ENCODE data around the gene CFAP74. TPM values are rescaled to one million over a fixed set of nuclear protein-coding genes. Genes with fewer than 3 reads are reported as not detected.

Gene CFAP74
- polyA plus RNA-seq, 1 donor from 2014 or later, result 0.22 TPM

GRCh38 chr1:1914971-1915692 lies 88.5 kb downstream of the CFAP74 start, which contains the start of gene CALML6:
Gene CALML6 (plus strand): TSS chr1:1915260. CDS start chr1:1915281, 21 bp downstream.
- Histone ChIP-seq H3K9me3 (ENCODE audit: low read length) (no peaks in the 10 kb centered on the region), H3K79me2 (replicated peaks; ENCODE audit: insufficient read depth, low read length) (no peaks in the 10 kb centered on the region), H3K27me3 (ENCODE audit: insufficient read depth, low read depth, low read length) (peaks cover 11% of the 10 kb centered on the region), H3F3A (ENCODE audit: insufficient read depth, low read length, poor library complexity, severe bottlenecking) (no peaks in the 10 kb centered on the region), H3K9me2 (ENCODE audit: insufficient read depth, low read length) (no peaks in the 10 kb centered on the region), H2AFZ (ENCODE audit: low read depth, low read length) (no peak within 1 kb of the TSS), H3K27ac (ENCODE audit: low read length) (no peak within 1 kb of the TSS), H3K36me3 (ENCODE audit: insufficient read depth, low read length) (no peaks in the 10 kb centered on the region), H3K9ac (ENCODE audit: low read length) (no peak within 1 kb of the TSS), H4K20me1 (ENCODE audit: insufficient read depth) (no peaks in the 10 kb centered on the region), H3K4me2 (ENCODE audit: low read length) (no peak within 1 kb of the TSS), H3K4me3 (ENCODE audit: low read length) (no peak within 1 kb of the TSS)
- TF ChIP-seq REST (IDR thresholded peaks at IDR 0.05; ENCODE audit: borderline replicate concordance), result no peak
- no peak for TF ChIP-seq POLR2AphosphoS5 (IDR thresholded peaks at IDR 0.05)
- no peak for TF ChIP-seq CTCF (IDR thresholded peaks at IDR 0.05; ENCODE audit: poor library complexity, severe bottlenecking)
- TF ChIP-seq RAD21 (conservative IDR thresholded peaks at IDR 0.05), result no peak
- TF ChIP-seq TAF1 (IDR thresholded peaks at IDR 0.05; ENCODE audit: low read depth), result no peak
- no peak for TF ChIP-seq SMC3 (conservative IDR thresholded peaks at IDR 0.05; ENCODE audit: poor library complexity)
- TF ChIP-seq EZH2 (IDR thresholded peaks at IDR 0.05; ENCODE audit: borderline replicate concordance, insufficient read depth, low read length, poor library complexity, severe bottlenecking), result no peak
- TF ChIP-seq MXI1 (conservative IDR thresholded peaks at IDR 0.05; ENCODE audit: poor library complexity, severe bottlenecking), result no peak
- TF ChIP-seq EP300 (conservative IDR thresholded peaks at IDR 0.05; ENCODE audit: poor library complexity, severe bottlenecking), result no peak

- no peak overlapping the region for H3K4me3 ChIP-seq (ENCODE audit: low read length)
- no peaks in the 10 kb centered on the region for H3K9me3 ChIP-seq (ENCODE audit: low read length)
- peaks cover 11% of the 10 kb centered on the region for H3K27me3 ChIP-seq (ENCODE audit: insufficient read depth, low read depth, low read length)
- no peak overlapping the region for H3K4me2 ChIP-seq (ENCODE audit: low read length)
- H3K27ac ChIP-seq (ENCODE audit: low read length), result no peak overlapping the region
- H3K9me2 ChIP-seq (ENCODE audit: insufficient read depth, low read length), result no peaks in the 10 kb centered on the region
- no peaks in the 10 kb centered on the region for H3K79me2 ChIP-seq (replicated peaks; ENCODE audit: insufficient read depth, low read length)
- no peaks in the 10 kb centered on the region for H3F3A ChIP-seq (ENCODE audit: insufficient read depth, low read length, poor library complexity, severe bottlenecking)
- no peak overlapping the region for H2AFZ ChIP-seq (ENCODE audit: low read depth, low read length)
- no peak overlapping the region for H3K9ac ChIP-seq (ENCODE audit: low read length)
- no peaks in the 10 kb centered on the region for H4K20me1 ChIP-seq (ENCODE audit: insufficient read depth)
- H3K36me3 ChIP-seq (ENCODE audit: insufficient read depth, low read length), result no peaks in the 10 kb centered on the region
- TF ChIP-seq REST (IDR thresholded peaks at IDR 0.05; ENCODE audit: borderline replicate concordance) (no peak), RAD21 (conservative IDR thresholded peaks at IDR 0.05) (no peak), POLR2AphosphoS5 (IDR thresholded peaks at IDR 0.05) (no peak), EZH2 (IDR thresholded peaks at IDR 0.05; ENCODE audit: borderline replicate concordance, insufficient read depth, low read length, poor library complexity, severe bottlenecking) (no peak), EP300 (conservative IDR thresholded peaks at IDR 0.05; ENCODE audit: poor library complexity, severe bottlenecking) (no peak), SMC3 (conservative IDR thresholded peaks at IDR 0.05; ENCODE audit: poor library complexity) (no peak), CTCF (IDR thresholded peaks at IDR 0.05; ENCODE audit: poor library complexity, severe bottlenecking) (no peak), MXI1 (conservative IDR thresholded peaks at IDR 0.05; ENCODE audit: poor library complexity, severe bottlenecking) (no peak), TAF1 (IDR thresholded peaks at IDR 0.05; ENCODE audit: low read depth) (no peak)
These were observed 89.2 kb downstream of the CFAP74 start for GRCh38 chr1:1914101-1914970.

Data from neural cell (in vitro differentiated cells).